GM23338 (cell line): Measurements from ENCODE around the gene DHRS2. TPM values are rescaled to one million over a fixed set of nuclear protein-coding genes. Genes with fewer than 3 reads are reported as not detected.

Experiments
- ATAC-seq: fragments of 200-7000 bp; cut with Tn5 transposase; 3 replicates; pipeline ENCODE4 v1.9.1; 2020
- DNase-seq: peaks from one replicate; pipeline ENCODE4 v3.0.0-alpha.2; 2015; ENCODE audit warnings: low spot score
- H2AFZ ChIP-seq: fragments of 200-600 bp; sonication (generic); 2 replicates; pipeline ENCODE4 v1.8.0; 2016; ENCODE audit warnings: antibody characterized with exemption, mild to moderate bottlenecking, moderate library complexity
- H3F3A ChIP-seq: fragments of 200-600 bp; sonication (generic); replicated peaks from 2 replicates; pipeline ENCODE4 v1.8.0; 2017; ENCODE audit warnings: antibody characterized with exemption, mixed run types, low read depth
- H3K27ac ChIP-seq: fragments of 200-600 bp; sonication (generic); 2 replicates; pipeline ENCODE4 v1.6.1; 2016; ENCODE audit warnings: low read depth
- H3K27me3 ChIP-seq: fragments of 200-600 bp; sonication (generic); 2 replicates; pipeline ENCODE4 v1.8.0; 2016; ENCODE audit warnings: mild to moderate bottlenecking, mixed run types, moderate library complexity; ENCODE audit not compliant: insufficient read depth
- H3K36me3 ChIP-seq: fragments of 200-600 bp; sonication (generic); 2 replicates; pipeline ENCODE4 v1.8.0; 2016; ENCODE audit warnings: mild to moderate bottlenecking; ENCODE audit not compliant: insufficient read depth
- H3K4me1 ChIP-seq: fragments of 200-600 bp; sonication (generic); 2 replicates; pipeline ENCODE4 v1.8.0; 2016; ENCODE audit warnings: mild to moderate bottlenecking, moderate library complexity; ENCODE audit not compliant: insufficient read depth
- H3K4me2 ChIP-seq: fragments of 200-600 bp; sonication (generic); 2 replicates; pipeline ENCODE4 v1.7.1; 2017; ENCODE audit warnings: mixed run types
- H3K4me3 ChIP-seq: fragments of 200-600 bp; sonication (generic); 2 replicates; pipeline ENCODE4 v1.6.1; 2016; ENCODE audit warnings: mixed run types
- H3K79me2 ChIP-seq: fragments of 200-600 bp; sonication (generic); replicated peaks from 2 replicates; pipeline ENCODE4 v1.8.0; 2017; ENCODE audit warnings: mild to moderate bottlenecking; ENCODE audit not compliant: insufficient read depth
- H3K9me2 ChIP-seq: fragments of 200-600 bp; sonication (generic); 2 replicates; pipeline ENCODE4 v1.8.0; 2017; ENCODE audit not compliant: insufficient read depth
- H4K20me1 ChIP-seq: fragments of 200-600 bp; sonication (generic); replicated peaks from 2 replicates; pipeline ENCODE4 v1.8.0; 2017; ENCODE audit warnings: mild to moderate bottlenecking; ENCODE audit not compliant: insufficient read depth
- H3K27ac Mint-ChIP-seq: 2 replicates; pipeline ENCODE4 v1.8.0; 2020; ENCODE audit warnings: inconsistent platforms, mild to moderate bottlenecking, moderate library complexity, mixed read lengths
- H3K27me3 Mint-ChIP-seq: 3 replicates; pipeline ENCODE4 v1.8.0; 2022; ENCODE audit warnings: low read depth, mild to moderate bottlenecking, moderate library complexity, mixed read lengths, inconsistent platforms; ENCODE audit not compliant: insufficient read depth, poor library complexity
- H3K36me3 Mint-ChIP-seq: 3 replicates; pipeline ENCODE4 v1.8.0; 2021; ENCODE audit warnings: low read depth, mild to moderate bottlenecking, inconsistent platforms, moderate library complexity, mixed read lengths
- H3K4me1 Mint-ChIP-seq: 3 replicates; pipeline ENCODE4 v1.8.0; 2020; ENCODE audit warnings: mild to moderate bottlenecking, inconsistent platforms, mixed read lengths
- H3K4me3 Mint-ChIP-seq: 3 replicates; pipeline ENCODE4 v1.8.0; 2021; ENCODE audit warnings: moderate library complexity, mild to moderate bottlenecking, inconsistent platforms, mixed read lengths
- H3K9me3 Mint-ChIP-seq: 3 replicates; pipeline ENCODE4 v1.8.0; 2020; ENCODE audit warnings: moderate library complexity, mild to moderate bottlenecking, inconsistent platforms, mixed read lengths
- CREB1 ChIP-seq: fragments of 250-450 bp; sonication (Bioruptor Pico); IDR thresholded peaks from 2 replicates; pipeline ENCODE4 v1.5.0; 2020; ENCODE audit warnings: low read depth, mild to moderate bottlenecking, moderate library complexity
- CTCF ChIP-seq, 2 experiments: fragments of 200-600 bp in 1 of 2; sonication (generic) in 1 of 2; conservative IDR thresholded peaks; 2 replicates each; pipeline versions ENCODE4 v1.5.1 to v1.6.1; 2016 to 2017; ENCODE audit warnings: antibody characterized with exemption in 2 of 2, low read depth in 2 of 2, mild to moderate bottlenecking in 2 of 2, moderate library complexity in 1 of 2
- ETS1 ChIP-seq: IDR thresholded peaks from 2 replicates; pipeline ENCODE4 v1.6.1; 2016; ENCODE audit warnings: antibody characterized with exemption
- EZH2 ChIP-seq: fragments of 200-600 bp; sonication (generic); IDR thresholded peaks from one replicate; pipeline ENCODE4 v1.8.0; 2017; ENCODE audit warnings: antibody characterized with exemption, mild to moderate bottlenecking, low read depth; ENCODE audit not compliant: unreplicated experiment
- EZH2phosphoT487 ChIP-seq: fragments of 200-600 bp; sonication (generic); IDR thresholded peaks from one replicate; pipeline ENCODE4 v1.8.1; 2018; ENCODE audit warnings: antibody characterized with exemption; ENCODE audit not compliant: unreplicated experiment
- JUNB ChIP-seq: IDR thresholded peaks from one replicate; pipeline ENCODE4 v1.6.1; 2016; ENCODE audit warnings: antibody characterized with exemption; ENCODE audit not compliant: unreplicated experiment
- NANOG ChIP-seq: IDR thresholded peaks from 2 replicates; pipeline ENCODE4 v1.6.1; 2016; ENCODE audit warnings: antibody characterized with exemption, borderline replicate concordance
- POLR2AphosphoS5 ChIP-seq: IDR thresholded peaks from 2 replicates; pipeline ENCODE4 v1.6.1; 2016; ENCODE audit warnings: antibody characterized with exemption, low read depth
- REST ChIP-seq: IDR thresholded peaks from one replicate; pipeline ENCODE4 v1.6.1; 2018; ENCODE audit warnings: antibody characterized with exemption; ENCODE audit not compliant: unreplicated experiment
- STAT1 ChIP-seq: IDR thresholded peaks from one replicate; pipeline ENCODE4 v1.6.1; 2016; ENCODE audit warnings: antibody characterized with exemption; ENCODE audit not compliant: unreplicated experiment
- ZNF114 ChIP-seq: fragments of 250-450 bp; sonication (Bioruptor Pico); IDR thresholded peaks from 2 replicates; pipeline ENCODE4 v1.5.0; 2020; ENCODE audit warnings: mild to moderate bottlenecking, moderate library complexity
- ZNF331 ChIP-seq: fragments of 250-450 bp; sonication (Bioruptor Pico); IDR thresholded peaks from 2 replicates; pipeline ENCODE4 v1.5.0; 2020; ENCODE audit warnings: low read depth, mild to moderate bottlenecking, moderate library complexity
- ZNF462 ChIP-seq: fragments of 250-450 bp; sonication (Bioruptor Pico); IDR thresholded peaks from 2 replicates; pipeline ENCODE4 v1.5.0; 2020; ENCODE audit warnings: mild to moderate bottlenecking, moderate library complexity
- polyA plus RNA-seq: library from polyadenylated mRNA; unstranded; fragments of >200 nt; fragmentation: Nextera tagmentation; extraction: Ambion mirVana; gene quantifications from 2 replicates; pipeline ENCODE4 v1.2.1, GENCODE V29; 2016
- total RNA-seq: library from RNA; depleted of rRNA; stranded (reverse); fragments of >200 nt; shearing (Covaris generic); gene quantifications from 2 replicates; pipeline ENCODE4 v1.2.3, GENCODE V29; 2014

Gene DHRS2
- total and polyA plus RNA-seq, 2 experiments from 2014 or later = 0.42 to 0.48 TPM

- no peaks in the 10 kb centered on the region for H3K36me3 ChIP-seq
- peaks cover 2% of the 10 kb centered on the region; the same call in 1 of the 3 replicates for H3K4me1 Mint-ChIP-seq
- H3K36me3 Mint-ChIP-seq = no peaks in the 10 kb centered on the region
- H3K27ac Mint-ChIP-seq = no peak overlapping the region
- H3F3A ChIP-seq = no peaks in the 10 kb centered on the region
- no peak overlapping the region for H3K27ac ChIP-seq
- no peaks in the 10 kb centered on the region for H3K27me3 ChIP-seq
- no peak overlapping the region for H2AFZ ChIP-seq
- H3K4me3 ChIP-seq = no peak overlapping the region
- H4K20me1 ChIP-seq = no peaks in the 10 kb centered on the region
- TF ChIP-seq ZNF114 (CRISPR knock-in tag) (no peak), ZNF331 (CRISPR knock-in tag) (no peak), POLR2AphosphoS5 (no peak), NANOG (no peak), REST (no peak), CTCF (conservative IDR thresholded peaks at IDR 0.05; ENCODE audit: low read depth in 2 of 2) (no peak), EZH2 (no peak), CREB1 (no peak), JUNB (no peak), ETS1 (no peak), STAT1 (no peak), EZH2phosphoT487 (no peak), ZNF462 (no peak)
- no peak overlapping the region for H3K4me2 ChIP-seq
- ATAC-seq = no peak
- no peak overlapping the region for H3K4me3 Mint-ChIP-seq
- H3K4me1 ChIP-seq = no peaks in the 10 kb centered on the region; the same call in 1 of the 2 replicates
- H3K27me3 Mint-ChIP-seq = peaks cover 2% of the 10 kb centered on the region
- no peak for DNase-seq
- no peaks in the 10 kb centered on the region for H3K9me2 ChIP-seq
- H3K79me2 ChIP-seq = no peaks in the 10 kb centered on the region
- no peaks in the 10 kb centered on the region for H3K9me3 Mint-ChIP-seq
Observed at GRCh38 chr14:23660290-23661226, 24.4 kb downstream of the DHRS2 start.
